ENCODE results near the gene STIL.
A peak's percentile ranks its signal among the peaks of the same experiment; 100 is the strongest.
"Not testable (repeated sequence)": the region's sequence is repeated elsewhere in the genome, so short reads cannot be mapped to it uniquely, and the experiment has no call there.

The STIL gene

GRCh38 chr1:47313915-47314664 lies at the start of gene STIL:
TSS of gene STIL (minus strand) at chr1:47314147. CDS start at chr1:47310319, 3,828 bp downstream.
- peak; percentile 92 to 98 (median 98) for DNase-seq (ENCODE audit: low read depth in 2 of 3, low spot score in 1 of 3)

DNA sequence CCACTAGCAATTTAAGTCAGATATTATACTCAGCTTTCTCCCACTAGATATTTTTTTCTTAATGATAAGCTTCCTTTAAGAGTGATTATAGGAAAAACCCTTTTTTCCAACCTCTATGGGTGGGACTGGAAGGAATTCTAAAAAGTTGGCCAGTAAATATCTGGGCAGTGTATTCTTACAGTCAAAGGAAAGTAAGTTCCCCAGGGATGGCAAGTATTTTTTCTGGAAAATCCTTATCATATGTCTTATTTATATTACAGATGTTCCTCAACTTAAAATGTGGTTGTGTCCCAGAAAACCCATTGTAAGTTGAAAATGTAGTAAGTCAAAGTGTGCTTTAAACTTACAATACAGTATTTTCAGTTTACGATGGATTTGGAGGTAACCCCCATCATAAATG lies 48.9 kb upstream of the STIL start:
- DNase-seq (ENCODE audit: low read depth in 2 of 3, low spot score in 1 of 3) = no peak

DNA sequence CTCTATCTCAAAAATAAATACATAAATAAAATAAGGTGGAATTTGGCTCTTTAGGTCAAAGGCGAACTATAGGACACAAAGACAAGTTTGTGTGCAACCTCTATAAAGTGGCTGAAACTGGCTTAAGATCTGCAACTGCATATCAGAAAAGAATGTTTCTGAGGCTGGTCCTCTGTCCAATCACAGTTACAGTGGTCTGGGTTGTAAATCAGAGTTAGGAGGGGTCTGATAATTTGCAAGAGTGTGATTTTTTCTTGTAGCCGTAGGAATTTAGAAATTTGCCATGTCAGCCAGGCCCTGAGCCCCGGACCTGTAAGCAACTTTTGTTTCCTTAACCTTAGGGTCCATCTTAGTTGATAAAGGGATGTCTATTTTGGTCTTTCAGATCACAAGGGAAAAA lies 47.4 kb upstream of the STIL start:
- no peak for DNase-seq (ENCODE audit: low read depth in 2 of 3, low spot score in 1 of 3)

DNA sequence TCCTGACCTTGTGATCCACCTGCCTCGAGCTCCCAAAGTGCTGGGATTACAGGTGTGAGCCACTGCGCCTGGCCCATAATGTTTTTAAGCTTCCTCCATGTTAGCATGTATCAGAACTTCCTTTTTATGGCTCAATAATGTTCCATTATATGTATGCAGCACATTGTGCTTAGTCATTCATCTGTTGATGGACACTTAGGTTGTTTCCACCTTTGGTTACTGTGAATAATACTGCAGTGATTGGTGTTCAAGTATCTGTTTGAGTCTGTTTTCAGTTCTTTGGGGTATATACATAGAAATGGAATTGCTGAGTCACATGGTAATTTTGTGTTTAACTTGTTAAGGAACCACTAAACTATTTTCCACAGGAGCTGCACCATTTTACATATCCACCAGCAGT lies 37.4 kb upstream of the STIL start:
- no peak for DNase-seq (ENCODE audit: low read depth in 2 of 3, low spot score in 1 of 3)

DNA sequence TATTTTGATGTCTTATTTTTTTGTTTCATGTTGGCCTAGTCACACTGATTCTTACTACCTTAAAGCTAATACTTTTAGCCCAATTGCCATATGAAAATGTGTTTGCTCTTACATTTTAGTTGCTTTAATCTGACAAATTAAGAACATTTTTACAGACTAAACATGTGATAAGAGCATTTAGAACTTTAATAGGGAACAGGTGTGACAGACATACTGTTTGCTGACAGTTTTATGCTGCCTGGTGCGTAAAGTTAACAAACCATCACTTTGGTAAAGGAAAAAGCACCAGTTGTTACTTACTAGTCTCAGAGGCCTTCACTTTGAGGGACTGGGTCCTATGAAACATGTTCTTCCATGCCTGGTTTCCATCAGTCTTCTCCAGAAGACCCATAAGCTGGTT lies 34.3 kb upstream of the STIL start:
- no peak for DNase-seq (ENCODE audit: low read depth in 2 of 3, low spot score in 1 of 3)

DNA sequence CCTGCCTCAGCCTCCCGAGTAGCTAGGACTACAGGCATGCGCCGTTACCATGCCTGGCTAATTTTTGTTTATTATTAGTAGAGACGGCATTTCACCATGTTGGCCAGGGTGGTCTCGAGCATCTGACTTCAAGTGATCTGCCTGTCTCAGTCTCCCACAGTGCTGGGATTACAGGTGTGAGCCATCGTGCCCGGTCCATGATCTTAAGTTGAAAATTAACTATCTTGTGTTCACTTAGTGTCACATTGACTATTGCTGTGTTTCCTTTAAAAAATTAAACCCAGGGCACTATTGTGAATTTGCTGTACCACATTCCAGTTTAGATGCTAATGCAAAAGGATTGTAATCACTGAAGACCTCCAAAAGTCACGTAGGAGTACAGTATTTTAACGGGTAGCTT lies 33.8 kb upstream of the STIL start:
- DNase-seq (ENCODE audit: low read depth in 2 of 3, low spot score in 1 of 3) = no peak

- not testable (repeated sequence) for DNase-seq (ENCODE audit: low read depth in 2 of 3, low spot score in 1 of 3)
Measured at GRCh38 chr1:47346979-47347378, 33.0 kb upstream of the STIL start.

DNA sequence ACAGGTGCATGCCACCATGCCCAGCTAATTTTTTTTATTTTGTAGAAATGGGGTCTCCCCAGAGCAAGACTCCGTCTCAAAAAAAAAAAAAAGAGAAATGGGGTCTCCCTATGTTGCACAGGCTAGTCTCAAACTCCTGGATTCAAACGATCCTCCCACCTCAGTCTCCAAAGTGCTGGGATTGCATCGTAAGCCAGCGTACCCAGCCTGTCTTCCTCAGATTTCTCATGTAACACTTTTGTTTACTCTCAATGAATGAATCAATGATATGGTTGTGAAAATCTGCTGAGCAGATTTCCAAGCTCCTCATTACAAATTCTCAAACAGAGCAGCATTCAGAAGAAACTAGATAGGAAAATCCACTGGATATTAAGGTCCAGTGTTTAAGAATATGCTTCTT lies 26.3 kb upstream of the STIL start:
- no peak for DNase-seq (ENCODE audit: low read depth in 2 of 3, low spot score in 1 of 3)

- DNase-seq (ENCODE audit: low read depth in 2 of 3, low spot score in 1 of 3) = no peak
Measured at GRCh38 chr1:47338249-47339077, 24.5 kb upstream of the STIL start.

DNA sequence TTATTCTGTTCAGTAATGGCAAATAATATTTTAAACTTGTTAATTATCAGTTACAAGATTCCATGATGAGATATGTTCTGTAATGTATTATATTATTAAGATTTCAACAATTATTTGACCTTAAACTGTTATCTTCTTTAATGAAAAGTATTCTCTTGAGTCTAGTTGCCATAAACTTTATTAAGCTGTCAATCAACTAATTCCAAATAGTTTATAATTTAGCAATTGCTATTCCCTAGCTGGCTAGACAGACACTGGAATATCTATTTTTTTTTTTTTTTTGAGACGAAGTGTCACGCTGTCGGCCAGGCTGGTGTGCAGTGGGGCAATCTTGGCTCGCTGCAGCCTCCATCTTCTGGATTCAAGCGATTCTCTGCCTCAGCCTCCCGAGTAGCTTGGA lies 23.4 kb upstream of the STIL start:
- DNase-seq (ENCODE audit: low read depth in 2 of 3, low spot score in 1 of 3) = no peak

- DNase-seq (ENCODE audit: low read depth in 2 of 3, low spot score in 1 of 3) = no peak
Measured at GRCh38 chr1:47334765-47335435, 21.0 kb upstream of the STIL start.

DNA sequence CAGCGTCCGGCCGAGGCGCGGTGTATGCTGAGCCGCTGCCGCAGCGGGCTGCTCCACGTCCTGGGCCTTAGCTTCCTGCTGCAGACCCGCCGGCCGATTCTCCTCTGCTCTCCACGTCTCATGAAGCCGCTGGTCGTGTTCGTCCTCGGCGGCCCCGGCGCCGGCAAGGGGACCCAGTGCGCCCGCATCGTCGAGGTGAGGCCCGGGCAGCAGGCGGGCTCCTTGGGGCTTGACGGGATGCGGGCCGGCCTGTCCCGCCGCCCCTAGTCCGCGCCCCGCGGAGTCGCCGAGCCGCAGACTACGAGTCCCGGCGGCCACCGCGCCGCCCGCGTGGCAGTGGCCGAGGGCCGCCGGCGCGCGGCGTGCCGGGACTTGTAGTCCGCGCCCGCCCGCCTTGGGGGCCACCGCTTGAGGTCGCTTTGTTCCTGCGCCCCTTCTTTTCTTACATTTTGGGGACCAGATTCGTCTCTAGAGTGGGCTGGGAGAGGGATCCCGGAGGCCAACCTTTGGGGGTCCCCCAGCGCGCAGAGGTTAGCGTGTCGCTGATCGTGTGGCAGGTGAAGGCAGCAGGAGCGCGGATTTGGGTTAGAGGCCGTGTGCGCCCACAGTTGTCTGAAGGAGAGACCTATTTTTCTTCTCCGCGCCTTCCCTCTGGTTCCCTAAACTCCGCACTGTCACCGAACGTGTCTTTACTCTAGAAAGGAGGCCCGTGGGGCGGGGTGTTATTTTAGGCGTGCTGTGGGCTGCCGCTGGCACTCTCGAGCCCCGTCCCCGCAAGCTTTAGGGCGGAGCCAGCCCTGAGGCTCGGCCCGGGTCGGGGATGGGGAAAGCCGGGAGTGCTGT lies 20.2 kb upstream of the STIL start:
- peak; percentile 40 to 65 (median 56) for DNase-seq (ENCODE audit: low read depth in 2 of 3, low spot score in 1 of 3)

GRCh38 chr1:47333578-47333921 lies 19.6 kb upstream of the STIL start, which contains the start of gene CMPK1:
TSS of gene CMPK1 (plus strand) at chr1:47333790. CDS start at chr1:47333946, 156 bp downstream.
- DNase-seq (ENCODE audit: low read depth in 2 of 3, low spot score in 1 of 3) = peak; percentile 58 to 74 (median 61)

DNA sequence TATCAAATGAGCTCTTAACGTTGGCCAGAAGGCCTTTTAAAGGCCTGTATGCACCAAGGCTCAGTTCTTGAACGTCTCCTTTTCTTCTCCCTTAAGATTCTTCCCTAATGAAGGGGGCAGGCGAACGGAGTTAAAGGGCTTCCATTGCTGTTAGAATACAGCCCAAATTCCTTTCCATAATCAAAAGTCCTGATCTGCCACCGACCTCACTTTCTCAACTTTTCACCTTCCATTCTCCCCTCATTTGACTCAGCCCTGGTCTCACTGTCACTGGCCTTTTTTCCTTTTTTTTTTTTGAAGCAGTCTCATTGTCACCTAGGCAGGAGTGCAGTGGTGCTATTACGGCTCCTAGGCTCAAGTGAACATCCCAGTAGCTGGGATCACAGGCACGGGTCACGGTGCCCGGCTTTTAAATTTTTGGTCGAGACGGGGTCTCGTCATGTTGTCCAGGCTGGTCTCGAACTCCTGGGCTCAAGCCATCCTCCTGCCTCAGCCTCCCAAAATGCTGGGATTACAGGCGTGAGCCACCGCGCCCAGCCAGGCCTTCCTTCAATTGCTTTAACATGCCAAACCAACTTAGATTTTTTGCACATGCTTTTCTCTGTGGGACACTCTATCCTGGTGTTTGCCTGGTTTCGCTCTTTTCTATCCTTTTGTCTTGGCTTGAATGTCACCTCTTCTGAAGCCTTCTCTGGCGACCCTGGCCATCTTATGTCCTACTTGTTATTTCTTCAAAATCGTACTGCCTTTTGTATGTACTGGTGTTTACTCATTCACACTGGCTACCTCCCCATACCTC lies 19.0 kb upstream of the STIL start:
- DNase-seq (ENCODE audit: low read depth in 2 of 3, low spot score in 1 of 3) = no peak

- DNase-seq (ENCODE audit: low read depth in 2 of 3, low spot score in 1 of 3) = no peak
Measured at GRCh38 chr1:47331875-47332274, 17.9 kb upstream of the STIL start.

- DNase-seq (ENCODE audit: low read depth in 2 of 3, low spot score in 1 of 3) = no peak
Measured at GRCh38 chr1:47330212-47330611, 16.3 kb upstream of the STIL start.

GRCh38 chr1:47328992-47329391 lies 15.0 kb upstream of the STIL start:
- DNase-seq (ENCODE audit: low read depth in 2 of 3, low spot score in 1 of 3) = no peak

- DNase-seq (ENCODE audit: low read depth in 2 of 3, low spot score in 1 of 3) = no peak
Measured at GRCh38 chr1:47326271-47326670, 12.3 kb upstream of the STIL start.

DNA sequence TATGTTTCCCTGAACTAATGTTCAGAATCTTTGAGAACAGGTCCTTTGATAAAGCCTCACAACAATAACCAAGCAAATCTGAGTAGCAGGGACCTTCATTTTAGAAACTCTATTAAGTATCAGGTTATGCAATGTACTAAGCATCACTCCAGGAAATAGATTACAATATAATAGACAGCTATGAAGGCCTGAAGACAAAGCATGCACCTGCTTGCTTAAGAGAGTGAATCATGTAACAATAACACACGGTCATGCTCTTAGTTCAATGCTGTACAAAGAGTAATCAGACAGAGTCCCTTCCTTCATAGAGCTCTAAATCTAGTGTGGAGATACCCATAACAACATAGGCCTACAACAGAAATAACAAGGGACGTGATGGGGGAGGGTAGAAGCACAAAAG lies 11.6 kb upstream of the STIL start:
- no peak for DNase-seq (ENCODE audit: low read depth in 2 of 3, low spot score in 1 of 3)

GRCh38 chr1:47324682-47325081 lies 10.7 kb upstream of the STIL start:
- no peak for DNase-seq (ENCODE audit: low read depth in 2 of 3, low spot score in 1 of 3)
